ENCODE data around the gene PFDN6. TPM values are rescaled to one million over a fixed set of nuclear protein-coding genes. Genes with fewer than 3 reads are reported as not detected.

The PFDN6 gene
- total and polyA plus RNA-seq, 2 experiments from 2014 or later = 56.1 to 62.2 TPM

GRCh38 chr6:33247977-33248642 is 41.3 kb upstream of the PFDN6 start:
- H3K27ac Mint-ChIP-seq = no peak overlapping the region

GRCh38 chr6:33248643-33248931 is 40.8 kb upstream of the PFDN6 start:
- no peaks in the 10 kb centered on the region for H3K9me3 Mint-ChIP-seq
- no peak overlapping the region for H3K27ac ChIP-seq (ENCODE audit: low read depth)
- ATAC-seq = peak; percentile 2

More at GRCh38 chr6:33247977-33248642, 41.3 kb upstream of the PFDN6 start:
- H3K4me1 ChIP-seq (ENCODE audit: insufficient read depth) = peaks cover 12% of the 10 kb centered on the region
- peak; percentile 67 for ATAC-seq
- H3F3A ChIP-seq (replicated peaks; ENCODE audit: low read depth) = peaks cover 10% of the 10 kb centered on the region; the same call in 1 of the 2 replicates
- H3K4me3 ChIP-seq = peak overlapping the region; percentile 63
- Mint-ChIP-seq H3K4me1 (peaks cover 19% of the 10 kb centered on the region), H3K27me3 (ENCODE audit: insufficient read depth, low read depth, poor library complexity) (peaks cover 15% of the 10 kb centered on the region), H3K4me3 (peak overlapping the region; percentile 82), H3K36me3 (ENCODE audit: low read depth) (peaks cover 19% of the 10 kb centered on the region), H3K9me3 (no peaks in the 10 kb centered on the region)
- no peaks in the 10 kb centered on the region for H3K36me3 ChIP-seq (ENCODE audit: insufficient read depth)
- DNase-seq (ENCODE audit: low spot score) = peak; percentile 97
- TF ChIP-seq CTCF (conservative IDR thresholded peaks at IDR 0.05; ENCODE audit: low read depth in 2 of 2) = peak; percentile 67 to 95
- TF ChIP-seq EZH2 (IDR thresholded peaks at IDR 0.05; ENCODE audit: low read depth, unreplicated experiment) = no peak
- peak overlapping the region; percentile 90 for H3K4me2 ChIP-seq
- H3K9me2 ChIP-seq (ENCODE audit: insufficient read depth) = no peaks in the 10 kb centered on the region
- peak overlapping the region; percentile 100 for H2AFZ ChIP-seq
- no peaks in the 10 kb centered on the region for H3K79me2 ChIP-seq (replicated peaks; ENCODE audit: insufficient read depth)
- H3K27ac ChIP-seq (ENCODE audit: low read depth) = no peak overlapping the region
- no peaks in the 10 kb centered on the region for H4K20me1 ChIP-seq (replicated peaks; ENCODE audit: insufficient read depth)
- H3K27me3 ChIP-seq (ENCODE audit: insufficient read depth) = peaks cover 39% of the 10 kb centered on the region

More at GRCh38 chr6:33248643-33248931, 40.8 kb upstream of the PFDN6 start:
- H3K36me3 ChIP-seq (ENCODE audit: insufficient read depth) = no peaks in the 10 kb centered on the region
- no peaks in the 10 kb centered on the region for H4K20me1 ChIP-seq (replicated peaks; ENCODE audit: insufficient read depth)
- peaks cover 15% of the 10 kb centered on the region for H3K27me3 Mint-ChIP-seq (ENCODE audit: insufficient read depth, low read depth, poor library complexity)
- no peak for TF ChIP-seq EZH2 (IDR thresholded peaks at IDR 0.05; ENCODE audit: low read depth, unreplicated experiment)
- TF ChIP-seq CTCF (conservative IDR thresholded peaks at IDR 0.05; ENCODE audit: low read depth in 2 of 2) = peak in 1 of 2 experiments; percentile 15; a peak in 1 of 4 replicates
- H3K9me2 ChIP-seq (ENCODE audit: insufficient read depth) = no peaks in the 10 kb centered on the region
- peak overlapping the region; percentile 90 for H3K4me2 ChIP-seq
- no peak for DNase-seq (ENCODE audit: low spot score)
- peaks cover 10% of the 10 kb centered on the region; the same call in 1 of the 2 replicates for H3F3A ChIP-seq (replicated peaks; ENCODE audit: low read depth)
- H3K4me3 Mint-ChIP-seq = peak overlapping the region; percentile 82
- H3K27me3 ChIP-seq (ENCODE audit: insufficient read depth) = peaks cover 35% of the 10 kb centered on the region
- peak overlapping the region; percentile 63 for H3K4me3 ChIP-seq
- H3K36me3 Mint-ChIP-seq (ENCODE audit: low read depth) = peaks cover 19% of the 10 kb centered on the region
- no peak overlapping the region for H3K27ac Mint-ChIP-seq
- peak overlapping the region; percentile 60; the same call in 1 of the 2 replicates for H2AFZ ChIP-seq
- H3K4me1 ChIP-seq (ENCODE audit: insufficient read depth) = peaks cover 12% of the 10 kb centered on the region
- H3K79me2 ChIP-seq (replicated peaks; ENCODE audit: insufficient read depth) = no peaks in the 10 kb centered on the region
- peaks cover 19% of the 10 kb centered on the region for H3K4me1 Mint-ChIP-seq
